Fibroblast of pulmonary artery (primary cell): Measurements from ENCODE around the gene RAD51D.
A peak's percentile ranks its signal among the peaks of the same experiment; 100 is the strongest.

Experiments used
- DNase-seq: peaks from one replicate; pipeline ENCODE4 v3.0.0-alpha.2; 2010; ENCODE audit warnings: low read depth
- H3K4me3 ChIP-seq: replicated peaks from 2 replicates; pipeline ENCODE4 v1.5.1; 2011; ENCODE audit warnings: low read depth, mild to moderate bottlenecking, control low read depth, low read length, moderate library complexity
- CTCF ChIP-seq: IDR thresholded peaks from 2 replicates; pipeline ENCODE4 v1.5.1; 2011; ENCODE audit warnings: mild to moderate bottlenecking, control low read depth, low read length, inconsistent platforms; ENCODE audit errors: missing control alignments

Gene RAD51D

GRCh38 chr17:35141681-35142466 is 22.2 kb upstream of the RAD51D start, which contains the start of gene NLE1:
TSS of gene NLE1 (minus strand) at chr17:35142303. CDS start at chr17:35142275, 28 bp downstream.
- TF ChIP-seq CTCF, result peak; percentile 83
- H3K4me3 ChIP-seq, result peak within 1 kb of the TSS; percentile 93
- DNase-seq, result peak; percentile 85

- H3K4me3 ChIP-seq, result no peak overlapping the region
- DNase-seq, result no peak
- TF ChIP-seq CTCF, result no peak
Observed at GRCh38 chr17:35138218-35138617, 18.6 kb upstream of the RAD51D start.

- no peak for DNase-seq
- H3K4me3 ChIP-seq, result no peak overlapping the region
- no peak for TF ChIP-seq CTCF
Observed at GRCh38 chr17:35135322-35135721, 15.7 kb upstream of the RAD51D start.

DNA sequence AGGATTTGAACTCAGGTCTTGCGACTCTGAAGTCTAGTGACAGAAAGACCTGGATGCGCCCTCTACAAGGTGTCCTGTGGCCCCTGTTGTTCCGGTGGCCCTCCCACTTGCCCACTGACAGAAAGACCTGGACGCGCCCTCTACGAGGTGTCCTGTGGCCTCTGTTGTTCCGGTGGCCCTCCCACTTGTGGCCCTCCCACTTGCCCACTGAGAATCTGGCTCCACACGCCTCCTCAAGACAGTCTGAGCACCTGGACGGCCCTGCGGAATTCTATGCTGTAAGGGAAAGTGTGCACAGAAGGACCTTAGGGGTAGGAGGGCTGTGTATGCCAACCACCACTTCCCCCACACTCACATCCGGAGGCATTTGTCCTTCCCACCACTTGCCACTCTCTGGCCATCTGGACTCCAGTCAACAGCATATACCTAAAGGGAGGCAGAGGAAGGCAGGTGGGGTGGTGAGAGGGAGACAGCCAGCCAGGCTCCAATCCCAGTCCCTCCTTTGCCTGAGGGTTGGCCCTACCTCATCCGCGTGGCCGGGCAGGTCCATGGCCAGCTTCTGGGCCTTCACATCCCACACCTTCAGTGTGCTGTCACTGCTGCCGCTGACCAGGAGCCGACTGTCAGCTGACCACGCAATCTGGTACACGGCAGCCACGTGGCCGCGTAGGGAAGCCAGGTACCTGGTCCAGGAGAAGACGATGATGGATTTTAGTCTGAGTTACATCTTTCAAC is 13.3 kb upstream of the RAD51D start:
- no peak for TF ChIP-seq CTCF
- no peak for DNase-seq

DNA sequence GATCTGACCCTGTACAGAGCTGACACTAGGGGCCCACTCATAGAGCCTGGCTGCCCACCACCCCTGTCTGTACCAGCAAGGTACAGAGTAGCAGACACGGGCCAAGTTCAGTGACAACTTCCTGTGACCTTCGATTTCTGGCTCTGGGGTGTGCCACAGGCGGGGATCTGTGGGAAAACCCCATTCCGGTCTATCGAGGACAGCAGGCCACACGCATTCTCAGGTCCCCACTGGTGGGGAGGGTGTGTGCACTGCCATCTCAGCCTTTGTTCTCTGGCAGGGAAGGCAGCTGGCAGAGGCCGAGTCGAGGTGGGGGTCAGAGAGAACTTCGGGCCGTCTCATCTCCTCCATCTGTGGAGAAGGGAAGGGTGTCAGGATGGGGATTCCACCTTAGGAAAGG is 12.4 kb upstream of the RAD51D start:
- TF ChIP-seq CTCF, result no peak
- DNase-seq, result no peak
- no peak overlapping the region for H3K4me3 ChIP-seq

More for the DNA sequence above, 13.3 kb upstream of the RAD51D start:
- no peak overlapping the region for H3K4me3 ChIP-seq

DNA sequence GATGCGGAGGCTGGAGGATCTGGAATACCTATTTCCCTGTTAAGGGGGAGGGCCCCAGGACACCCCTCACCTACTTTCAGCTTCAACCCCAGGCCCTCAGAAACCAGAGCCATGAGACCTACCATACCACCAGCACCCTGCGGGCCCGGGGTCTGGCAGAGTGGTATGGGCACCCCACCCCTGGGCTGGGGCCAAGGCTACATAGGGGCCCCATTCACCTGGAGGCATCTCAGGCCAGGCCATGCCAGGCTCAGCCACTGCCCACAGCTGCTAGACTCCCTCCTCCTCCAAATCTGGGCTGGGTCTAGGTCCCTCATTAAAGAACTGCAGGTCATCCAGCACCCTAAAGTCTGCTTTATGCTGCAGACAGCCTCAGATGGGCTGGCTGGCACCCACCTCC is 10.7 kb upstream of the RAD51D start:
- no peak overlapping the region for H3K4me3 ChIP-seq
- no peak for DNase-seq
- no peak for TF ChIP-seq CTCF
